Esophagus muscularis mucosa (tissue), 3 donors: ENCODE measurements around the gene NAGPA.

Experiments used
- POLR2A ChIP-seq: fragments of 450-650 bp; IDR thresholded peaks from one replicate; pipeline ENCODE4 v1.6.1; 2017; ENCODE audit warnings: antibody characterized with exemption, moderate library complexity, mild to moderate bottlenecking, low read depth
- POLR2AphosphoS5 ChIP-seq, 2 donors: sonication (generic); formaldehyde crosslinking; IDR thresholded peaks; one replicate each; pipeline ENCODE4 v1.6.1; 2017; ENCODE audit warnings: antibody characterized with exemption in 2 of 2
- TF ChIP-seq, protein P1 (sequence below), 3 experiments: fragments of 200-600 bp in 2 of 3; fragments of 450-650 bp in 1 of 3; sonication (generic) in 2 of 3; IDR thresholded peaks; one replicate each; pipeline ENCODE4 v1.5.1; 2017 to 2019; ENCODE audit warnings: antibody characterized with exemption in 3 of 3, mild to moderate bottlenecking in 2 of 3, moderate library complexity in 1 of 3

DNA sequence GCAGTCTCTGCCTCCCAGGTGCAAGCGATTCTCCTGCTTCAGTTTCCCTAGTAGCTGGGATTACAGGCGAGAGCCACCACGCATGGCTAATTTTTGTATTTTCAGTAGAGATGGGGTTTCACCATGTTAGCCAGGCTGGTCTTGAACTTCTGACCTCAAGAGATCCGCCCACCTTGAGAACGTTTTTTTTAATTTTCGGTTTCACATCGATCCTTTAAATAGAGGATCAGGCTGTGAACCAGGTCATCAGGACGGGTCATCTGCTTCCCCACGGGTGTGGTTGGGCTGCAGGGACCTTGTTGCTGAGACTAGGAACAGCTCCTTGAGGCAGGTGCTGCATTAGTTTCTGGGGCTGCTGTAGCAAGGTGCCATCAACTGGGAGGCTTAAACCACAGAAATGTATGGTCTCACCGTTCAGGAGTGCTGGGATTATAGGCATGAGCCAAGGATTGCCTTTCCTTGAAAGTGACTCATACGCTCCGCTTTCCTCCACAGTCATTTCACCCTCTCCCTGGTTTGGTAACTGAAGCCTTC, 7.9 kb upstream of the NAGPA start:
- TF ChIP-seq, protein P1, sequence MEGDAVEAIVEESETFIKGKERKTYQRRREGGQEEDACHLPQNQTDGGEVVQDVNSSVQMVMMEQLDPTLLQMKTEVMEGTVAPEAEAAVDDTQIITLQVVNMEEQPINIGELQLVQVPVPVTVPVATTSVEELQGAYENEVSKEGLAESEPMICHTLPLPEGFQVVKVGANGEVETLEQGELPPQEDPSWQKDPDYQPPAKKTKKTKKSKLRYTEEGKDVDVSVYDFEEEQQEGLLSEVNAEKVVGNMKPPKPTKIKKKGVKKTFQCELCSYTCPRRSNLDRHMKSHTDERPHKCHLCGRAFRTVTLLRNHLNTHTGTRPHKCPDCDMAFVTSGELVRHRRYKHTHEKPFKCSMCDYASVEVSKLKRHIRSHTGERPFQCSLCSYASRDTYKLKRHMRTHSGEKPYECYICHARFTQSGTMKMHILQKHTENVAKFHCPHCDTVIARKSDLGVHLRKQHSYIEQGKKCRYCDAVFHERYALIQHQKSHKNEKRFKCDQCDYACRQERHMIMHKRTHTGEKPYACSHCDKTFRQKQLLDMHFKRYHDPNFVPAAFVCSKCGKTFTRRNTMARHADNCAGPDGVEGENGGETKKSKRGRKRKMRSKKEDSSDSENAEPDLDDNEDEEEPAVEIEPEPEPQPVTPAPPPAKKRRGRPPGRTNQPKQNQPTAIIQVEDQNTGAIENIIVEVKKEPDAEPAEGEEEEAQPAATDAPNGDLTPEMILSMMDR (IDR thresholded peaks at IDR 0.05), result no peak
- no peak for TF ChIP-seq POLR2A
- TF ChIP-seq POLR2AphosphoS5 (IDR thresholded peaks at IDR 0.05), result no peak
